Stimulated activated CD4-positive, alpha-beta T cell treated with anti-CD3 and anti-CD28 coated beads, Interleukin-4, amount 100 ng/mL, for 48 hours (primary cell): Measurements from ENCODE around the gene C17orf107.

Source experiments
- DNase-seq, 2 donors: peaks; one replicate each; pipeline ENCODE4 v3.0.0-alpha.2; 2020; ENCODE audit warnings: low read depth in 2 of 2

C17orf107 gene

DNA sequence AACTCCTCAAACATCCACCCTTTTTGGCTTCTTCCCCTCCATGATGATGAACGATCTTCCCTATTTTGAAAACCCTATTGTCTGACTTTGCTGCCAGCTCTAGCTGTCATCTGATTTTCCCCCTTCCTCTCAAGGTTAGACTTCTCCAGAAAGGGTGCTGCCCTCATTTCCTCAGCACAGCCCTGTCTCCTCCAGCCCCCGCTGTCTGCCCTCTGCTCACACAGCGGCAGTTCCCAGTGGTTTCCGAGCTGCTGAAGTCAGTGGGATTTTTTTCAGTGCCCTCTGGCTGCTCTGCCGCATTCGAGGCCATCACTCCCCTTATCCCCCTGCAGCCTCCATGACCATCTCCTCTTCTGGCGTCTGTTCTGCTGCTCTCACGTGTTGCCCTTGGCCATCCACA is 26.6 kb upstream of the C17orf107 start:
- DNase-seq, result no peak

DNA sequence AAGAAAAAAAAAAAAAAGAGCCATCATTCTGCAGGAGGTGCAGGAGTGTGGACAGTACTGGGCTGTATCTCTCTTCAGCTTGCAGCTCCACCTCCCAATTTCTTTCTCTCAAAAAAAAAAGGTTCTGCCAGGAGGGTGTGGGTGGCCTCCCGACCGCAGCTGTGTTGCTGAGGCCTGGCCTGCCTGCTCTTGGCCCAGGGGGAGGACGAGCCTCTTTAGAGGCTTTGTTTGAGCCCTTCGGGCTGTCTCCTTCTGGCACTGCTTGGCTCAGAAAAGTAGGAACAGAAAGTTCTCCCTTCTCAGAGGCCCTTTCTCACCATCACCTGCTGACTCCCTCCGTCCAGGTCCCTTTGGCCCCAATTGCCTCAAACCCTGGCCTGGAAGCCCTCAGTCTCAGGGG is 22.2 kb upstream of the C17orf107 start:
- DNase-seq, result no peak

DNA sequence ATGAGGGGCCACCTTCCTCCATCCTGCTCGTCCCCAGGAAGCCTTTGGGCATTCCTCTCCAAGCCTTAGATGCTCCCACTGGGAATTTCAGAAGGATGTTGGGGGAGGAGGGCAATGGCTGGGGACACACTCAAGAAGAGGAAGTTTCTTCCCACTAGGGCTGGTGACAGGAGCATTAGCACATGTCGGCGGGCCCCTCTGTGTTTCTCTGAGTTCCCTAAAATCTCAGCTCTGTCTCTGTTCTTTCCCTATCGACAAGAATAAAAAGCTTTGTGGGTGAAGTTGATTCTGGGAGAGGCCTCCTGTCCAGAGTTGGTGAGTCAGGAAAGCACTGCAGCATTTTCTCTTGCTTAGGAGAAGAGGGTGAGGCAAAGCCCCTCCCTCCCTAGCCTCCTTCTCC is 19.7 kb upstream of the C17orf107 start:
- DNase-seq, result no peak

DNA sequence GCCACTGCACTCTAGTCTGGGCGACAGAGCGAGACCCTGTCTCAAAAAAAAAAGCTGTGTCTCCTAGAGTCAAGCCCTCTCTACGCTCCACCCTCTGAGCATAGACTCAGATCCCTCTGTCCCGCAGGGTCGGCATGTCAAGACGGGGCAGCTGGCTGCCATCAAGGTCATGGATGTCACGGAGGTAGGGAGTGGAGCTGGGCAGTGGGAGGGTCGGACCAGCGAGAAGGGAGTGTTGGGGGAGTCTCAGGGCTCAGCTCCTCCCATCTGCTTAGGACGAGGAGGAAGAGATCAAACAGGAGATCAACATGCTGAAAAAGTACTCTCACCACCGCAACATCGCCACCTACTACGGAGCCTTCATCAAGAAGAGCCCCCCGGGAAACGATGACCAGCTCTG is 18.5 kb upstream of the C17orf107 start:
- DNase-seq, result no peak

DNA sequence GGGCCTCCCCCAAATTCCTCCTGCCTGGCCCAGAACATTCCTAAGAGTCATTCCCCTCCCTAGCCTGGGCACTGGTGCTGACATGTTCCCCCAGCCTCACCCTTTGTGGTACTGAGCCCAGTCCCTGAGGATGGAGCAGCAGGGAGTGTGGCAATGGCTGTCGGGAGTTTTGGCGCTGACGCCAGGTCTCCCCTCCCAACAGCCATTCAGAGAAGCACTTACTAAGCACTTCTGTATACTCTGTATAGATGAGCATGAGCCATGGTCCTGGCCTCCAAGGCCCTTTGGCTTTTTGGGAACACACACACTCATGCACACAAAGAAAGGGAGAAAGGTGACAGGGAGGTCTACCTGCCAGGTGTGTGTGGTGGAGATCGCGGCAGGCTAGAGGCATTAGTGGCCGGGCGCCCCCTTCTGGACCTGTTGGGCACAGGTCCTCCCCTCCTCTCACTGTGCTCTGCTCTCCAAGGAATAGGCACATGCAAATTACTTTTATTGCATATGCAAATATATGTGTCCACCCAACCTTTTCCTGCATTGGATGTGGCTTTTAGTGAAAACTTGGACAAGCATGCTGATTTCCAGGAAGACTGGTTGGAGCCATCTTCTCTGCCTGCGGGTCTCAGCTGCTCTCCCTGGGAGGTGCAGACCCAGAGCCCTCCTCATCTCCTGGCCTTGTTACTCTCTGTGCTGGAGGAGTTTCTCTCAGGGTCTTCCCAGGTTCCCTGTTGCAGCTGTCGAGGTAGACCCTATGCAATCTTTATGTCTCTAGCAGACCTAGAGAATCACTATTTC is 17.4 kb upstream of the C17orf107 start:
- DNase-seq, result peak; percentile 56 to 58

DNA sequence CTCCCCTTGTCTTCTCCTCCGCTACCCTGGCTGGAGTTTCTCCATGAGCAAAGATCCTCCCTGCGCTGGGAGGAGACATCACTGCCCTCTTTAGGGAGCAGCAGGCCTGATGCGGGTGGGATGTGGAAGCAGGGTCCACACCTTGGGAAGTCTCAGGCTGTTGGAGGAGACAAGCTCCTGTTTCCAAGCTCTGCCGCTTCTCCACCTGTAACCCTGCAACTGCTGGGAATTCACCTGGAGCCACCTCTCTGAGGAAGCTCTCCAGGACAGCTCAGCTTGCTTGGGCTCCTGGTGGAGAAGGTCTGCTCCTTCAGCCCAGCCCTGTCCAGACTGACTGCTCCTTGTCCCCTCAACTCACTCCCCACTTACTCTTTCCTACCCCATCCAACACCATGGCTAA is 14.8 kb upstream of the C17orf107 start:
- no peak for DNase-seq

DNA sequence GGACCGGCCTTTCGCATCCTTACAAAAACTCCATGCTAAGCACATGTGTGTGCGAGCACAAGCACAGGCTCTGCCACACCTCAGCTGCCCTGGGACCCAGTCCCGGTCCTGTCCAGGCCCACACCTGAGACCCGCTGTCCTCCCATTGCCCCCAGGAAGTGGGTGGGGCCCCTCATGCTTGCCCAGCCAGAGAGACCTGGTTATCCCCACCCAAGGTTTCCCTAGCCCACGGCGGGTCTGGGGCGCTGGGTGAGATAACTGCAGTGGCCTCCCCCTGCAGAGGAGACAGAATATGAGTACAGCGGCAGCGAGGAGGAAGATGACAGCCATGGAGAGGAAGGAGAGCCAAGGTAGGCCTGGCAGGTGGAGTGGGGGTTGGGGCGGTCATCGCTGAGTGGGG is 12.5 kb upstream of the C17orf107 start:
- DNase-seq, result no peak

DNA sequence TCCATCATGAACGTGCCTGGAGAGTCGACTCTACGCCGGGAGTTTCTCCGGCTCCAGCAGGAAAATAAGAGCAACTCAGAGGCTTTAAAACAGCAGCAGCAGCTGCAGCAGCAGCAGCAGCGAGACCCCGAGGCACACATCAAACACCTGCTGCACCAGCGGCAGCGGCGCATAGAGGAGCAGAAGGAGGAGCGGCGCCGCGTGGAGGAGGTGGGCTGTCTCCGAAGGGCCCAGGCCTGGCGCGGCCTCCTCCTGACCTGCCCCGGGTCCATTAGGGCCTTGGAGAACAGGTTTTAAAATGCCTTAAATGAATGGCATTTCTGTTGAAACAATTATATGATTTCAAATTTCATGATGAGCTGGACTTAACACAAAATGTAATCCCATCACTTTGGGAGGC is 11.8 kb upstream of the C17orf107 start:
- no peak for DNase-seq

DNA sequence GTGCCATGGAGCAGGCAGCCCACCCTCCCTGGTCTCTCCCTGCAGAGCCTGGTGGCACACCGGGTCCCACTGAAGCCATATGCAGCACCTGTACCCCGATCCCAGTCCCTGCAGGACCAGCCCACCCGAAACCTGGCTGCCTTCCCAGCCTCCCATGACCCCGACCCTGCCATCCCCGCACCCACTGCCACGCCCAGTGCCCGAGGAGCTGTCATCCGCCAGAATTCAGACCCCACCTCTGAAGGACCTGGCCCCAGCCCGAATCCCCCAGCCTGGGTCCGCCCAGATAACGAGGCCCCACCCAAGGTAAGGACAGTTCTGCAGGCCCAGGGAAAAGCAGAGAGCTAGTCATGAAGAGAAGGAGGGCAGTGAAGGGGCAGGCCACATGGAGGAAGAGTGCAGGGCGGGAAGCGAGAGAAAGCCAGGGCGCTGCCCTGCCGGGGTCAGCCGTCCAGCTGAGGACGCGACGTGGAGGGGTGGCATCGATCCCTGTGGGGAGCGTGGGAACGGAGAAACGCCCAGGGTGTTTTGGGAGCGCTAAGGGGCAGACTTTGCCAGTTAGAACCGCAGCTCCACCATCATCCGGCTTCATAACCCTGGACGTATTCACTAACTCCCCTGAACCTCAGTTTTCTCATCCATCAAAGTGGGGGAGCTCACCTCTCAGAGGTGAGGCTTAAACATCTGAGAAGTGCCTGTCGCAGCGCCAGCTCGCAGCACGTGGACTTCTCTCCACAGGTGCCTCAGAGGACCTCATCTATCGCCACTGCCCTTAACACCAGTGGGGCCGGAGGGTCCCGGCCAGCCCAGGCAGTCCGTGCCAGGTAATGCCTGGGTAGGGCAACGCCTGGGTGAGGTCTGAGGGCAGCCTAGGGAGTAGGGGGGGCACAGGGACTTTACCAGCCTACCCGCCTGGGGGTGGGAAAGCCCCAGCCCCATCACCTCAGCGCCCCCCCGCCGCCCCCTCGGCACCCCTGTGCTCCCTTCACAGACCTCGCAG is 7.6 kb upstream of the C17orf107 start:
- DNase-seq, result no peak

DNA sequence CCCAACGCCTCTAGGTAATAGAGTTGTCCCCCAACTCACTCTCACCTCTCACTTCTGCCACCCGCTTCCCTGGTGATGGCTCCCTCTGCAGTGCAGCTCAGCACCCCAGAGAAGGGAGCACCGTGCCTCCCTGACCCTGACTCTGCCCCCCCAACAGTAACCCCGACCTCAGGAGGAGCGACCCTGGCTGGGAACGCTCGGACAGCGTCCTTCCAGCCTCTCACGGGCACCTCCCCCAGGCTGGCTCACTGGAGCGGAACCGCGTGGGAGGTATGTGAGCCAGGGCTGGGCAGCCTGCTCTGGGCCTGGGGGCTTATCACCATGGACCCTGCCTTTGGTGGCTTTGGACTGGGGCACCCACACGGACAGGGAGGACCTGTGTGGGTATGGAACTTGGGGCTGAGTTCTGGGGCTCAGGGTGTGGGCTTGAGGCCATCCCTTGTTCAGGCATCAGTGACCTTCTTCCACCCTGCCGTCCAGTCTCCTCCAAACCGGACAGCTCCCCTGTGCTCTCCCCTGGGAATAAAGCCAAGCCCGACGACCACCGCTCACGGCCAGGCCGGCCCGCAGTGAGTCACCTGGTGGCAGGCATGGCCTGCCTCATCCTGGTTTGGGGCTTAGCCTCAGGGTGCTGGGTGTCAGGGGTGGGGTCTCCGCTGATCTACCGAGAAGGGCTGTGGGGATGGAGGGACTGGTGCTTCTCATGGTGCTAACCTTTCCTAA is 6.7 kb upstream of the C17orf107 start:
- no peak for DNase-seq

DNA sequence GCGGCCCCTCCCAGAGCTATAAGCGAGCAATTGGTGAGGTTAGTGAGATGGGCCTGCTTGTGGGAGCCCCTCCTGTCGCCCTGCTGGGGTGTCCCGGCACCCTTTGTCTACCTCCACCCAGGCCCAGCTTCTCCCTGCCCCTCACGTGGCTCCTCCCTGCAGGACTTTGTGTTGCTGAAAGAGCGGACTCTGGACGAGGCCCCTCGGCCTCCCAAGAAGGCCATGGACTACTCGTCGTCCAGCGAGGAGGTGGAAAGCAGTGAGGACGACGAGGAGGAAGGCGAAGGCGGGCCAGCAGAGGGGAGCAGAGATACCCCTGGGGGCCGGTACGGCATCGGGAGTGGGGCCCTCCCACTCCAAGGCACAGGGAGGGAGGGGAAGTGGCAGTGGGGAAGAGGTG is 6.1 kb upstream of the C17orf107 start:
- DNase-seq, result no peak

DNA sequence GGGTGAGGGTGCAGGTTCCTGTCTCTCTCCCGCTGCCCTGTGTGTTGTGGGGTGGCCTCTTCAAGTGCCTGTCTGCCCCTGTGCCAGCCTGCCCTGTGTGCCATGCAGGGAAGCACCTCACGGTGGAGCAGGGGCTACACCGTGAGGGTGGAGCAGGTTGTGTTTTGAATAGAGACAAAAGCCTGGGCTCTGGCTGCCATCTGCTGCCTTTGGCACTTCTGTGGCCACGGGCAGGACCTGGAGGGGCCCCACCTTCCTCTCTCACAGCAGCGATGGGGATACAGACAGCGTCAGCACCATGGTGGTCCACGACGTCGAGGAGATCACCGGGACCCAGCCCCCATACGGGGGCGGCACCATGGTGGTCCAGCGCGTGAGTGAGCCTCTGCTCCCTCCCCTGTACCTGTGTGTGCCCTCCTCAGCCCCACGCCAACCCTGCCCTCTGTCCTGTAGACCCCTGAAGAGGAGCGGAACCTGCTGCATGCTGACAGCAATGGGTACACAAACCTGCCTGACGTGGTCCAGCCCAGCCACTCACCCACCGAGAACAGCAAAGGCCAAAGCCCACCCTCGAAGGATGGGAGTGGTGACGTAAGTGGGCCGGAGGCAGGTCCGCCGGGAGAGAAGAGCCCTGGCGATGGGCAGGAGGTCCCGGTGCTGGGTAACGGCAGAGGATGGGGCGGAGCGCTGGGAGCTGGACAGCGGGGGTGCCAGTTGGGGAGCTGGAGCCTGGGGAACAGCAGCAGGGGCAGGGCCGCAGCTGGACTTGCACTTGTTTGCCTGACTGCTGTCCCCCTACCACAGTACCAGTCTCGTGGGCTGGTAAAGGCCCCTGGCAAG is 5.4 kb upstream of the C17orf107 start:
- DNase-seq, result no peak

DNA sequence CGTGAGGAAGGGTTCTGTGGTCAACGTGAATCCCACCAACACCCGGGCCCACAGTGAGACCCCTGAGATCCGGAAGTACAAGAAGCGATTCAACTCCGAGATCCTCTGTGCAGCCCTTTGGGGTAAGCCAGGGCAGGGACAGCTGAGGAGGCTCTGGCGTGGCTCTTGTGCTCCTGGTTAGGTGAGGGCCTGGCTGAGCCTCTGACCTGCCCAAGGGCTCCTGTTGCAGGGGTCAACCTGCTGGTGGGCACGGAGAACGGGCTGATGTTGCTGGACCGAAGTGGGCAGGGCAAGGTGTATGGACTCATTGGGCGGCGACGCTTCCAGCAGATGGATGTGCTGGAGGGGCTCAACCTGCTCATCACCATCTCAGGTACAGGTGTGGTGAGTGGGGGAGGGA is 4.2 kb upstream of the C17orf107 start:
- DNase-seq, result no peak

DNA sequence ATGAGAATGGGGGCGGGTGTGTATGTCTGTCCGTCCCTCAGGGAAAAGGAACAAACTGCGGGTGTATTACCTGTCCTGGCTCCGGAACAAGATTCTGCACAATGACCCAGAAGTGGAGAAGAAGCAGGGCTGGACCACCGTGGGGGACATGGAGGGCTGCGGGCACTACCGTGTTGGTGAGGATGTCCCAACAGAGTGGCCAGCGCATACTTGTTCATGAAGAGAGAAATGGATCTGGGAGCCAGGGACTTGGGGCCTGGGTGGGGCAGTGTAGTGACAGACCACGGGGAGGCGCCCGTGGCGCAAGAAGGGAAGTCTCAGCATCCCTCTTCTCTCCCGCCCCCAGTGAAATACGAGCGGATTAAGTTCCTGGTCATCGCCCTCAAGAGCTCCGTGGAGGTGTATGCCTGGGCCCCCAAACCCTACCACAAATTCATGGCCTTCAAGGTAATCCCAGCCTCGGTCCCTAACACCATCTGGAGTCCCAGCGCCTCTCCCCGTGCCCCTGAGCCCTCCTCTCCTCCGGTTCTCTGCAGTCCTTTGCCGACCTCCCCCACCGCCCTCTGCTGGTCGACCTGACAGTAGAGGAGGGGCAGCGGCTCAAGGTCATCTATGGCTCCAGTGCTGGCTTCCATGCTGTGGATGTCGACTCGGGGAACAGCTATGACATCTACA is 3.5 kb upstream of the C17orf107 start:
- no peak for DNase-seq

DNA sequence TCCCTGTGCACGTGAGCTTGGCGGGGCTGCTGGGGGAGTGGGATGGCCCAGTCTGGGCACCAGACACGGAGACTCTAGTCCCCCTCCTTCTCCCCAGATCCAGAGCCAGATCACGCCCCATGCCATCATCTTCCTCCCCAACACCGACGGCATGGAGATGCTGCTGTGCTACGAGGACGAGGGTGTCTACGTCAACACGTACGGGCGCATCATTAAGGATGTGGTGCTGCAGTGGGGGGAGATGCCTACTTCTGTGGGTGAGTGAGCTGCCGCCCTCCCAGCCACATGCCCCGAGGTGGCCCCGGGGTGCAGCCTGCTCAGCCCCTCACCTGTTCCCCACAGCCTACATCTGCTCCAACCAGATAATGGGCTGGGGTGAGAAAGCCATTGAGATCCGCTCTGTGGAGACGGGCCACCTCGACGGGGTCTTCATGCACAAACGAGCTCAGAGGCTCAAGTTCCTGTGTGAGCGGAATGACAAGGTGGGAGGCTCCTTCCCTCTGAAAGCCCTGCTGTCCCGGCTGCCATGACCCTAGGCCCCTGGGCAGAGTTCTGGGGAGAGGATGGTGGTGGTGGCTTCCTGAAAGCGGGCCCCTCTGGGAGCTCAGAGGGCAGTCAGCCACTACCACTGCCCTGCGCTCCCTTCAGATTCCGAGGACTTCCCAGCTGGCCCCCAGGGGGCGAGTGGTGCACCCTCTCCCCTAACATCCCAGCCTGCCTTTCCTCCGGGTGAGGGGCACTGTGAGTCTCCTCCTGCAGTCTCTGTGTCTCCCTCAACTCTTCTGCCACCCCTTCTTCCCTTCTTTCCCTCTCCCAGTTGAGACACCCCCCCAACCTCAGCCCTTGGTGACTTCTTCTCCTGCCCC is 2.8 kb upstream of the C17orf107 start:
- DNase-seq, result no peak

DNA sequence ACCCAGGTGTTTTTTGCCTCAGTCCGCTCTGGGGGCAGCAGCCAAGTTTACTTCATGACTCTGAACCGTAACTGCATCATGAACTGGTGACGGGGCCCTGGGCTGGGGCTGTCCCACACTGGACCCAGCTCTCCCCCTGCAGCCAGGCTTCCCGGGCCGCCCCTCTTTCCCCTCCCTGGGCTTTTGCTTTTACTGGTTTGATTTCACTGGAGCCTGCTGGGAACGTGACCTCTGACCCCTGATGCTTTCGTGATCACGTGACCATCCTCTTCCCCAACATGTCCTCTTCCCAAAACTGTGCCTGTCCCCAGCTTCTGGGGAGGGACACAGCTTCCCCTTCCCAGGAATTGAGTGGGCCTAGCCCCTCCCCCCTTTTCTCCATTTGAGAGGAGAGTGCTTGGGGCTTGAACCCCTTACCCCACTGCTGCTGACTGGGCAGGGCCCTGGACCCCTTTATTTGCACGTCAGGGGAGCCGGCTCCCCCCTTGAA is 2.1 kb upstream of the C17orf107 start:
- DNase-seq, result no peak

DNA sequence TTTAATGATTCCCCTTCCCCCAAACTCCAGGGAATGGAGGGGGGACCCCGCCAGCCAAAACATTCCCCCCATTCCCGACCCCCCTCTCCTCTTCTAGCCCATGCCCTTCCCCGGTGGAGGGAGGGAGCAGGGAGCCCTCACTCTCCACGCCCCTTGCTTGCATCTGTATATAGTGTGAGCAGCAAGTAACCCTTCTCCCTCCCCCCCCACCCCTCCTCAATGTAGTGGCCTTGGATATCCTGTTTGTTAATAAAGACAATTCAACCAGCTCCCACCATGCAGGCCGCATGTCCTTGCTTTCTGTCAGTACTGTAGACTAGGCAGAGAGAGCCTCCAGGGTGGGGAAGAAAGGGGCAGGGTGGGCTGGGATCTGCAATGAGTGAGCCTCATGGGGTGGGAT is 1.6 kb upstream of the C17orf107 start:
- DNase-seq, result no peak

DNA sequence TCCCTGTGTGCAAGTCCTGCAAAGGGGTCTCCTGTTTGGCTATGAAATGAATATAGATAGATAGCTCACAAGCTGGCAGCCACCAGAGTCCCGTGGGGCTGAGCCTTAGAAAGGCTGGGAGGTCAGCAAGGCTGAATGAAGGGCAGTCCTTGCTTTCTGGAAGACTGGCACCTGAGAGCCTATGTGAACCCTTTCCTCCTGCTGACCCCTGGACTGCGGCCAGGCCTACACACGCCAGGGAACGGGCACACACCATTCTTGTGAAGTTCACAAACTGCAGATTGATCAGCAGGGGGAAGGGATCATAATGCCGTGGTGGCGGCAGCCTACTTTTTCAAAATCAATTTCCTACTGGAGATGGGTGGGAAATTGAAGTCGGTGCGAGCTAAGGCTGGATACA is 985 bp upstream of the C17orf107 start:
- no peak for DNase-seq

DNA sequence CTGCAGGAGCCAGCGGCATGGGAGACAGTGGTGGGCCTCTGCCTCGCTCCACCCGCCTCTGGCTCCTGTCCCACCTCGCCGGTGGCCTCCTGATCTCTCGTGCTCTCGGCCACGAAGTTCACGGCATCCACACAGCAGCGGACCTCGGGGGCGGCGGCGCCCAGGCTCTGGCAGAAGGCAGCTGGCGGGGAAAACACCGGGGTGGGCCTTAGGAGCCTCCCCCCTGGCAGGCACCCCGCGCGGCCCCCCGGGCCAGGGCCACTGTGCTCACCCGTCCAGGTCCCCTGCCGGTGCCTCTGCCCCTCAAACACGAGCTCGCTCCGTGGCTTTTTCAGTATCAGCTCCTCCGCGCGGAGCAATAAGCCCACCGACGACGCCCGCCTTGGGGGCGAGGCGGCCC is 409 bp upstream of the C17orf107 start:
- DNase-seq, result no peak
